Measurements from ENCODE around the gene TOPBP1. TPM values are rescaled to one million over a fixed set of nuclear protein-coding genes. Genes with fewer than 3 reads are reported as not detected.
"Not testable (repeated sequence)": the region's sequence is repeated elsewhere in the genome, so short reads cannot be mapped to it uniquely, and the experiment has no call there.

The TOPBP1 gene
- total and polyA plus RNA-seq, 8 donors = 5.5 to 78.1 (median 43.0) TPM

GRCh38 chr3:133670525-133670995 lies 8.8 kb upstream of the TOPBP1 start:
- WGBS, 5 donors = 43 to 74% (median 56%) methylated on average over 3 of the region's 3 CpGs
- no peaks in the 10 kb centered on the region for H3K36me3 ChIP-seq
- no peak overlapping the region for H3K27ac ChIP-seq
- TF ChIP-seq POLR2A (IDR thresholded peaks at IDR 0.05) (no peak), POLR2AphosphoS5 (IDR thresholded peaks at IDR 0.05) (no peak), CTCF (IDR thresholded peaks at IDR 0.05) (no peak), EP300 (IDR thresholded peaks at IDR 0.05) (no peak)
- H3K27me3 ChIP-seq = peaks cover 0 to 27% (median 12%) of the 10 kb centered on the region in 3 donors
- no peak for DNase-seq
- intact Hi-C loops (cut with DNase I; ENCODE audit: low total_unique reads) = no loop called here
- H3K9me3 ChIP-seq = no peaks in the 10 kb centered on the region
- H3K4me1 ChIP-seq = peaks cover 4 to 26% (median 10%) of the 10 kb centered on the region in 4 donors
- no peak overlapping the region for H3K4me3 ChIP-seq

- no peak for DNase-seq
- 40 to 60% (median 53%) methylated on average over 4 of the region's 4 CpGs for WGBS, 5 donors
- intact Hi-C loops (cut with DNase I; ENCODE audit: low total_unique reads) = no loop called here
These were observed 8.3 kb upstream of the TOPBP1 start for GRCh38 chr3:133669949-133670524.

GRCh38 chr3:133667118-133667517 lies 5.4 kb upstream of the TOPBP1 start:
- intact Hi-C loops (cut with DNase I; ENCODE audit: low total_unique reads) = no loop called here
- no peak overlapping the region for H3K27ac ChIP-seq
- TF ChIP-seq CTCF (IDR thresholded peaks at IDR 0.05) (no peak), POLR2A (IDR thresholded peaks at IDR 0.05) (no peak), EP300 (IDR thresholded peaks at IDR 0.05) (no peak), POLR2AphosphoS5 (IDR thresholded peaks at IDR 0.05) (no peak)
- H3K9me3 ChIP-seq = no peaks in the 10 kb centered on the region
- H3K4me3 ChIP-seq = no peak overlapping the region
- H3K36me3 ChIP-seq = no peaks in the 10 kb centered on the region
- H3K27me3 ChIP-seq = no peaks in the 10 kb centered on the region
- 76 to 95% (median 89%) methylated on average over 2 of the region's 2 CpGs for WGBS, 5 donors
- peaks cover 10 to 33% (median 15%) of the 10 kb centered on the region in 4 donors for H3K4me1 ChIP-seq
- DNase-seq = no peak

More at GRCh38 chr3:133669949-133670524, 8.3 kb upstream of the TOPBP1 start:
- Histone ChIP-seq H3K36me3 (no peaks in the 10 kb centered on the region), H3K27ac (no peak overlapping the region), H3K9me3 (no peaks in the 10 kb centered on the region), H3K4me1 (peaks cover 4 to 26% (median 10%) of the 10 kb centered on the region in 4 donors), H3K4me3 (no peak overlapping the region), H3K27me3 (peaks cover 0 to 23% (median 11%) of the 10 kb centered on the region in 3 donors)
- TF ChIP-seq CTCF (IDR thresholded peaks at IDR 0.05) (no peak), POLR2AphosphoS5 (IDR thresholded peaks at IDR 0.05) (no peak), EP300 (IDR thresholded peaks at IDR 0.05) (no peak), POLR2A (IDR thresholded peaks at IDR 0.05) (no peak)

GRCh38 chr3:133665188-133665587 lies 3.4 kb upstream of the TOPBP1 start:
- intact Hi-C loops (cut with DNase I; ENCODE audit: low total_unique reads); H3K36me3 ChIP-seq; H3K27ac ChIP-seq; H3K4me3 ChIP-seq; H3K27me3 ChIP-seq; H3K9me3 ChIP-seq; DNase-seq: not testable (repeated sequence)
- WGBS, 5 donors = 93 to 97% (median 95%) methylated on average over 3 of the region's 3 CpGs
- peaks cover 6 to 45% (median 23%) of the 10 kb centered on the region in 4 donors for H3K4me1 ChIP-seq
